Activated CD8-positive, alpha-beta T cell treated with anti-CD3 and anti-CD28 coated beads, Interleukin-2, amount 10 ng/mL, durations not matched to agents 7 days and 5 days (primary cell): ENCODE results near the gene CACNA1B. TPM values are rescaled to one million over a fixed set of nuclear protein-coding genes. Genes with fewer than 3 reads are reported as not detected.
"Not testable (repeated sequence)": the region's sequence is repeated elsewhere in the genome, so short reads cannot be mapped to it uniquely, and the experiment has no call there.

ENCODE experiments used
- ATAC-seq: fragments of 150-1000 bp; cut with Tn5 transposase; one replicate; pipeline ENCODE4 v1.10.0; 2021; ENCODE audit warnings: moderate library complexity
- CTCF ChIA-PET: fragments of 350-600 bp; sonication (Branson Sonifier 250); formaldehyde crosslinking; loops from one replicate; lab custom pipeline; 2021; ENCODE audit warnings: antibody characterized with exemption; lab: Charles Lee
- POLR2A ChIA-PET: fragments of 350-600 bp; sonication (Branson Sonifier 250); formaldehyde crosslinking; loops from one replicate; lab custom pipeline; 2021; ENCODE audit warnings: antibody characterized with exemption; lab: Charles Lee
- DNase-seq: peaks from one replicate; pipeline ENCODE4 v3.0.0-alpha.2; 2020
- H3K27ac Mint-ChIP-seq: one replicate; pipeline ENCODE4 v1.8.0; 2021; ENCODE audit warnings: mild to moderate bottlenecking, mixed read lengths
- H3K27me3 Mint-ChIP-seq: one replicate; pipeline ENCODE4 v1.8.0; 2021; ENCODE audit warnings: low read depth, mixed read lengths
- H3K36me3 Mint-ChIP-seq: one replicate; pipeline ENCODE4 v1.8.0; 2021; ENCODE audit warnings: low read depth, mixed read lengths
- H3K4me1 Mint-ChIP-seq: one replicate; pipeline ENCODE4 v1.8.0; 2021; ENCODE audit warnings: low read depth, mixed read lengths
- H3K4me3 Mint-ChIP-seq: one replicate; pipeline ENCODE4 v1.8.0; 2021; ENCODE audit warnings: mild to moderate bottlenecking, mixed read lengths
- H3K9me3 Mint-ChIP-seq: one replicate; pipeline ENCODE4 v1.8.0; 2022; ENCODE audit warnings: mixed read lengths; ENCODE audit not compliant: insufficient read depth
- total RNA-seq, 2 experiments: library from RNA; stranded (reverse); gene quantifications; one replicate each; pipeline ENCODE4 v1.2.3, GENCODE V29; 2021

The CACNA1B gene
- total RNA-seq, 2 experiments from 2014 or later, result not detected

GRCh38 chr9:138128027-138128426 is 250.4 kb downstream of the CACNA1B start:
- DNase-seq, H3K4me3 Mint-ChIP-seq, H3K36me3 Mint-ChIP-seq, H3K9me3 Mint-ChIP-seq, H3K27ac Mint-ChIP-seq, H3K27me3 Mint-ChIP-seq, H3K4me1 Mint-ChIP-seq, POLR2A ChIA-PET, CTCF ChIA-PET: not testable (repeated sequence)
- peak; percentile 23 for ATAC-seq

GRCh38 chr9:138129318-138129717 is 251.7 kb downstream of the CACNA1B start:
- ATAC-seq, H3K4me1 Mint-ChIP-seq, H3K27me3 Mint-ChIP-seq, DNase-seq, CTCF ChIA-PET, H3K36me3 Mint-ChIP-seq, H3K4me3 Mint-ChIP-seq, H3K27ac Mint-ChIP-seq, H3K9me3 Mint-ChIP-seq: not testable (repeated sequence)
- POLR2A ChIA-PET, result interaction anchor here (0.6 kb wide), 1 partner anchor 541 kb away, joined by 3 read pairs; no protein-coding TSS in a partner anchor

GRCh38 chr9:138132946-138133705 is 255.5 kb downstream of the CACNA1B start:
- H3K4me3 Mint-ChIP-seq, H3K4me1 Mint-ChIP-seq, H3K36me3 Mint-ChIP-seq, DNase-seq, POLR2A ChIA-PET, H3K27ac Mint-ChIP-seq, ATAC-seq, H3K27me3 Mint-ChIP-seq, CTCF ChIA-PET, H3K9me3 Mint-ChIP-seq: not testable (repeated sequence)

- DNase-seq, H3K9me3 Mint-ChIP-seq, ATAC-seq, H3K27me3 Mint-ChIP-seq, CTCF ChIA-PET, H3K4me3 Mint-ChIP-seq, H3K27ac Mint-ChIP-seq, H3K36me3 Mint-ChIP-seq, H3K4me1 Mint-ChIP-seq, POLR2A ChIA-PET: not testable (repeated sequence)
Observed at GRCh38 chr9:138134581-138134980, 257.0 kb downstream of the CACNA1B start.

- DNase-seq, H3K27ac Mint-ChIP-seq, CTCF ChIA-PET, H3K4me1 Mint-ChIP-seq, POLR2A ChIA-PET, ATAC-seq, H3K4me3 Mint-ChIP-seq, H3K36me3 Mint-ChIP-seq, H3K27me3 Mint-ChIP-seq, H3K9me3 Mint-ChIP-seq: not testable (repeated sequence)
Observed at GRCh38 chr9:138139096-138139495, 261.5 kb downstream of the CACNA1B start.

- POLR2A ChIA-PET, H3K27me3 Mint-ChIP-seq, H3K36me3 Mint-ChIP-seq, ATAC-seq, H3K4me1 Mint-ChIP-seq, CTCF ChIA-PET, H3K27ac Mint-ChIP-seq, H3K4me3 Mint-ChIP-seq, H3K9me3 Mint-ChIP-seq: not testable (repeated sequence)
- peak; percentile 15 for DNase-seq
Observed at GRCh38 chr9:138140980-138141379, 263.4 kb downstream of the CACNA1B start.

GRCh38 chr9:138142528-138143244 is 265.1 kb downstream of the CACNA1B start:
- H3K9me3 Mint-ChIP-seq, H3K27ac Mint-ChIP-seq, H3K4me3 Mint-ChIP-seq, DNase-seq, ATAC-seq, CTCF ChIA-PET, H3K27me3 Mint-ChIP-seq, H3K36me3 Mint-ChIP-seq, POLR2A ChIA-PET, H3K4me1 Mint-ChIP-seq: not testable (repeated sequence)

GRCh38 chr9:138143491-138143890 is 265.9 kb downstream of the CACNA1B start:
- DNase-seq, H3K27ac Mint-ChIP-seq, H3K4me1 Mint-ChIP-seq, CTCF ChIA-PET, POLR2A ChIA-PET, H3K4me3 Mint-ChIP-seq, H3K36me3 Mint-ChIP-seq, ATAC-seq, H3K27me3 Mint-ChIP-seq, H3K9me3 Mint-ChIP-seq: not testable (repeated sequence)

- DNase-seq, result peak; percentile 37
- H3K27me3 Mint-ChIP-seq, ATAC-seq, H3K36me3 Mint-ChIP-seq, H3K4me3 Mint-ChIP-seq, H3K4me1 Mint-ChIP-seq, POLR2A ChIA-PET, H3K27ac Mint-ChIP-seq, H3K9me3 Mint-ChIP-seq, CTCF ChIA-PET: not testable (repeated sequence)
Observed at GRCh38 chr9:138147556-138147955, 270.0 kb downstream of the CACNA1B start.

- DNase-seq, H3K9me3 Mint-ChIP-seq, H3K4me1 Mint-ChIP-seq, POLR2A ChIA-PET, CTCF ChIA-PET, H3K36me3 Mint-ChIP-seq, H3K27me3 Mint-ChIP-seq, H3K27ac Mint-ChIP-seq: not testable (repeated sequence)
- peak overlapping the region; percentile 56 for H3K4me3 Mint-ChIP-seq
- ATAC-seq, result peak; percentile 30
Observed at GRCh38 chr9:138149672-138150656, 272.4 kb downstream of the CACNA1B start.

- DNase-seq, ATAC-seq, H3K9me3 Mint-ChIP-seq, H3K27me3 Mint-ChIP-seq, H3K36me3 Mint-ChIP-seq, H3K4me1 Mint-ChIP-seq, POLR2A ChIA-PET, H3K27ac Mint-ChIP-seq, H3K4me3 Mint-ChIP-seq, CTCF ChIA-PET: not testable (repeated sequence)
Observed at GRCh38 chr9:138155788-138156187, 278.2 kb downstream of the CACNA1B start.
